IPS-11a (cell line): ENCODE data around the gene OTOG.

Source experiments
- H3K4me3 ChIP-seq: one replicate; pipeline ENCODE4 v1.5.1; 2013; ENCODE audit warnings: low read depth, low read length, control low read depth

Gene OTOG

DNA sequence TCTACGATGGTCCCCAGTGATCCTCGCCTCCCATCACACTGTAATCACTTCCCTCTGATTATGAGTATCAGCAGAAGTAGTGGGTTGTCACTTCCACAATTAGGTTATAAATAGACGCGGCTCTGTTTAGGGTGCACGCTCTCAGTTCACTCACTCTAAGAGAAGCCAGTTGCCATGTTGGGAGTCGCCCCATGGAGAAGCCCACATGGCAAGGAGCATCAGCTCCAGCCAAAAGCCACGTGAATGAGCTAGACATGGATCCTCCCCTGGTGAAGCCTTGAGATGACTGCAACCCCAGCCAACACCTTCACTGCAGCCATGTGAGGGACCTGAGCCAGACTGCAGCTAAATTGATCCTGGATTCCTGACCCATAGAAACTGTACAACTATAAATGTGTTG lies 145.9 kb downstream of the OTOG start:
- no peak overlapping the region for H3K4me3 ChIP-seq

GRCh38 chr11:17693531-17693930 lies 146.5 kb downstream of the OTOG start:
- H3K4me3 ChIP-seq = no peak overlapping the region

- H3K4me3 ChIP-seq = no peak overlapping the region
Observed at GRCh38 chr11:17694494-17695110, 147.5 kb downstream of the OTOG start.

DNA sequence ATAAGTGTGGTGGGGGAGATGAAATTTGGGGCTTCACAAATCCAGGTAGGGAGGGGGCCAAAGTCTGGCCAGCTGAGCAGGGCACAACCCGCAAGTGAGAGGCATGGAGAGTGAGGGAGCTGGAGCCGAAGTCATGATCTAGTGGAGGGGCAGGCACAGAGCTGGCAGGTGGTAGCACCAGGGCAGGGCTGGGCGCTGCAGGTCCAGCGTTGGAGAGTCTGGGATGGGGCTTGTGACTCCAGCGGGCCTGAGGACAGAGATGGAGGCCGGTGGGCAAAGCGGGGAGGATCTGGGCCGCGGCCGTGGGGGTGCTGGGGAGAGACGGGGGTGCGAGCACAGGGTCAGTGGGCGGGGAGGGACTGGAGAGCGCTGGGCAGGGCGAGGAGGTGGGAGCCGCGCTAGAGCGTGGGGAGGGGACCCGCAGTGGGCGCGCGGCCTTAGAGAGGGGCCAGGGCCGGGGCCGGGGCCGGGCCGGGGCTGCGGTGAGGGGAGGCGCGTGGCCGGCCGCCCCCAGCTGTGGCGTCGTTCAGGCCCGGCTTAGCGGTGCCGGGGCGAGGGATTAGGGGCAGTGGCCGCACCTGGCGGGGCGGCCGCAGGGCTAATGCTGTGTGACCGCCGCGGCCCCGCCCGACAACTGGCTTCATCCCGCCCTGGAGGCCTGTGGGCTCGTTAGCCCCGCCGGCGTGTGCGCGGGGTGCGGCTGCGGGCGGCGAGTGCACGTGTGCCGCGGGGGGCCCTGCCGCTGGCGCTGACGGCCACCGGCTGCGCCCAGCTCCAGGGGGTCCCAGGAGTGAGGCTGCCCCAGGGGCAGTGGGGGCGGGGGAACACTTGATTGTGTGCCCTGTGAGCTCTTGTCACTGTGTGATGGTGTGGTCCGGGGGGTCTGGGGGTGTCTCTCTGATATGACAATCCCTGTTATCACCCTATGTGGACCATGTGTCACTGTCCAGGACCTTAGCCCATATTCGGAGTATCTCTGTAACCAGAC lies 148.7 kb downstream of the OTOG start:
- H3K4me3 ChIP-seq = peak overlapping the region; percentile 4

DNA sequence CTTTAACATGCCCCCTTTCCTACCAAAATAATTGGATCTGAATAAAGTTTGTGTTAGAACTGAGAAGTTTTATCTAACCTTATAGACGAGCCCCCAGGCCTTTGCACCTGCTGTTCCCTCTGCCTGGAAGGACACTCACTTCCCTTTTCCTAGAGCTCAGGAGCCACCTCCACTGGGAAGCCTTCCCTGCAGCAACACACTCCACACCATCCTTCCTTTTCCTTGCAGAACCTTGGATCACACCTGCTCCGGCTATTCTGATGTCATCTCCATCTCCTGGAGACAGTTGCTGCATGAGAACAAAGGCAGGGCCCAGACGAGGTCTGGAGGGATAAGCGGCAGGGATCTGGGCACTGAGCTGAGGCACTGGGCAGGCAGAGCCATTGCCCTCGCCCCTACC lies 149.7 kb downstream of the OTOG start:
- H3K4me3 ChIP-seq = no peak overlapping the region
